H1 (cell line): ENCODE data around the gene KIN. TPM values are rescaled to one million over a fixed set of nuclear protein-coding genes. Genes with fewer than 3 reads are reported as not detected.

Source experiments
- CTCF ChIA-PET: fragments of 300-600 bp; sonication (Branson Sonifier 250); formaldehyde crosslinking; loops from one replicate; lab custom pipeline; 2021; ENCODE audit not compliant: partially characterized antibody; lab: Charles Lee
- POLR2A ChIA-PET: fragments of 300-600 bp; sonication (Branson Sonifier 250); formaldehyde crosslinking; loops from one replicate; lab custom pipeline; 2021; ENCODE audit warnings: inconsistent platforms; ENCODE audit not compliant: partially characterized antibody; lab: Charles Lee
- DNase-seq, 2 experiments: peaks; one replicate each; pipeline versions ENCODE4 v3.0.0 to v3.0.0-alpha.2; 2010 to 2022; ENCODE audit warnings: low spot score in 2 of 2, low read depth in 1 of 2, mixed read lengths in 1 of 2
- FAIRE-seq: peaks from 2 replicates; lab custom pipeline; 2011; peaks lifted over from hg19 to GRCh38; lab: Jason Lieb, UNC
- H2AFZ ChIP-seq: 2 replicates; pipeline ENCODE4 v1.8.1; 2012; ENCODE audit warnings: low read length, inconsistent platforms
- H2AK5ac ChIP-seq: 2 replicates; pipeline ENCODE4 v1.6.1; 2013; ENCODE audit warnings: low read depth, low read length
- H2BK120ac ChIP-seq: replicated peaks from 2 replicates; pipeline ENCODE3; 2013; ENCODE audit warnings: low read depth, low read length, inconsistent platforms
- H2BK12ac ChIP-seq: 2 replicates; pipeline ENCODE4 v1.6.1; 2013; ENCODE audit warnings: low read depth, low read length
- H2BK15ac ChIP-seq: 2 replicates; pipeline ENCODE4 v1.6.1; 2013; ENCODE audit warnings: low read length
- H2BK20ac ChIP-seq: 2 replicates; pipeline ENCODE4 v1.6.1; 2013; ENCODE audit warnings: low read length
- H2BK5ac ChIP-seq: 2 replicates; pipeline ENCODE4 v1.6.1; 2013; ENCODE audit warnings: low read depth, low read length
- H3K14ac ChIP-seq: 2 replicates; pipeline ENCODE4 v1.6.1; 2013; ENCODE audit warnings: inconsistent platforms; ENCODE audit not compliant: insufficient read length
- H3K18ac ChIP-seq: 2 replicates; pipeline ENCODE4 v1.6.1; 2013; ENCODE audit warnings: low read length; ENCODE audit errors: extremely low read depth
- H3K23ac ChIP-seq: 2 replicates; pipeline ENCODE4 v1.6.1; 2013; ENCODE audit warnings: inconsistent platforms; ENCODE audit not compliant: insufficient read length
- H3K23me2 ChIP-seq: 2 replicates; pipeline ENCODE4 v1.6.1; 2013; ENCODE audit warnings: low read depth, low read length
- H3K27ac ChIP-seq: 2 replicates; pipeline ENCODE4 v1.6.1; 2011; ENCODE audit warnings: low read depth, low read length, inconsistent platforms
- H3K27me3 ChIP-seq, 4 experiments: replicated peaks in 1 of 4; 1 replicate in 1 of 4; 2 replicates in 3 of 4; pipeline versions ENCODE4 v1.6.1 to v1.8.1; 2011 to 2013; ENCODE audit warnings: low read length in 3 of 4, mild to moderate bottlenecking in 3 of 4, inconsistent platforms in 2 of 4, mixed read lengths in 2 of 4, moderate library complexity in 1 of 4; ENCODE audit not compliant: control insufficient read depth in 3 of 4, insufficient read depth in 3 of 4; ENCODE audit errors: extremely low read depth in 1 of 4
- H3K36me3 ChIP-seq, 4 experiments: 2 replicates each; pipeline versions ENCODE4 v1.6.1 to v1.8.1; 2011 to 2013; ENCODE audit warnings: mild to moderate bottlenecking in 4 of 4, low read length in 3 of 4, moderate library complexity in 2 of 4, control low read depth in 1 of 4, inconsistent platforms in 1 of 4; ENCODE audit not compliant: insufficient read depth in 4 of 4, control insufficient read depth in 2 of 4
- H3K4ac ChIP-seq: replicated peaks from 2 replicates; pipeline ENCODE3; 2013; ENCODE audit warnings: low read length, low read depth, mixed read lengths, inconsistent platforms; ENCODE audit not compliant: insufficient read length
- H3K4me1 ChIP-seq, 4 experiments: replicated peaks in 1 of 4; 1 replicate in 1 of 4; 2 replicates in 3 of 4; pipeline versions ENCODE4 v1.6.1 to v1.8.1; 2011 to 2013; ENCODE audit warnings: low read length in 3 of 4, inconsistent platforms in 2 of 4, mixed read lengths in 1 of 4; ENCODE audit not compliant: insufficient read depth in 4 of 4, control insufficient read depth in 3 of 4
- H3K4me2 ChIP-seq, 2 experiments: 2 replicates each; pipeline versions ENCODE4 v1.6.1 to v1.8.1; 2011 to 2013; ENCODE audit warnings: low read depth in 2 of 2, low read length in 2 of 2, control low read depth in 1 of 2, inconsistent platforms in 1 of 2, mild to moderate bottlenecking in 1 of 2; ENCODE audit not compliant: insufficient read depth in 1 of 2
- H3K4me3 ChIP-seq, 4 experiments: fragments of 200-600, 300-600 bp in 1 of 4; sonication (generic), shearing (Covaris generic), sonication (Bioruptor Twin) in 1 of 4; 2 replicates each; pipeline versions ENCODE4 v1.5.1 to v1.8.1; 2011 to 2016; ENCODE audit warnings: low read length in 4 of 4, low read depth in 3 of 4, control low read depth in 2 of 4, inconsistent platforms in 2 of 4, mild to moderate bottlenecking in 2 of 4, mixed read lengths in 1 of 4, moderate library complexity in 1 of 4; ENCODE audit not compliant: insufficient read depth in 2 of 4; ENCODE audit errors: extremely low read depth in 1 of 4
- H3K56ac ChIP-seq: replicated peaks from 2 replicates; pipeline ENCODE3; 2013; ENCODE audit warnings: low read depth, mild to moderate bottlenecking, mixed read lengths, low read length, inconsistent platforms; ENCODE audit not compliant: insufficient read length
- H3K79me1 ChIP-seq: 2 replicates; pipeline ENCODE4 v1.6.1; 2013; ENCODE audit warnings: low read depth, low read length, control low read depth
- H3K79me2 ChIP-seq, 2 experiments: 2 replicates each; pipeline versions ENCODE4 v1.6.1 to v1.8.1; 2012 to 2013; ENCODE audit warnings: low read length in 2 of 2, mild to moderate bottlenecking in 2 of 2, inconsistent platforms in 1 of 2; ENCODE audit not compliant: insufficient read depth in 2 of 2, control insufficient read depth in 1 of 2
- H3K9ac ChIP-seq, 4 experiments: replicated peaks in 1 of 4; 1 replicate in 1 of 4; 2 replicates in 3 of 4; pipeline versions ENCODE4 v1.6.1 to v1.8.1; 2011 to 2013; ENCODE audit warnings: low read depth in 3 of 4, low read length in 3 of 4, control low read depth in 2 of 4, mild to moderate bottlenecking in 2 of 4, moderate library complexity in 2 of 4, inconsistent platforms in 1 of 4; ENCODE audit errors: extremely low read depth in 1 of 4
- H3K9me3 ChIP-seq, 2 experiments: 2 replicates each; pipeline versions ENCODE4 v1.6.1 to v1.8.1; 2012 to 2013; ENCODE audit warnings: mild to moderate bottlenecking in 2 of 2, moderate library complexity in 2 of 2, control low read depth in 1 of 2, inconsistent platforms in 1 of 2, low read depth in 1 of 2, low read length in 1 of 2, mixed read lengths in 1 of 2; ENCODE audit not compliant: insufficient read depth in 2 of 2
- H4K20me1 ChIP-seq, 2 experiments: replicated peaks in 1 of 2; 2 replicates each; pipeline versions ENCODE3 to v1.8.1; 2011 to 2013; ENCODE audit warnings: inconsistent platforms in 2 of 2, low read length in 2 of 2, mild to moderate bottlenecking in 1 of 2; ENCODE audit not compliant: insufficient read depth in 2 of 2, control insufficient read depth in 1 of 2
- H4K5ac ChIP-seq: 2 replicates; pipeline ENCODE4 v1.6.1; 2013; ENCODE audit warnings: low read length, low read depth, mixed read lengths, inconsistent platforms; ENCODE audit not compliant: insufficient read length
- H4K8ac ChIP-seq: 2 replicates; pipeline ENCODE4 v1.8.0; 2013; ENCODE audit warnings: mild to moderate bottlenecking, moderate library complexity, low read length, inconsistent platforms; ENCODE audit not compliant: insufficient read depth; ENCODE audit errors: extremely low read depth
- H4K91ac ChIP-seq: replicated peaks from 2 replicates; pipeline ENCODE3; 2013; ENCODE audit warnings: low read length, mixed read lengths, inconsistent platforms; ENCODE audit not compliant: insufficient read length
- BCL11A ChIP-seq, 2 experiments: IDR thresholded peaks; one replicate each; pipeline ENCODE4 v1.6.1; 2011; ENCODE audit warnings: low read depth in 2 of 2, low read length in 2 of 2, mild to moderate bottlenecking in 2 of 2
- BRCA1 ChIP-seq: IDR thresholded peaks from 2 replicates; pipeline ENCODE4 v1.6.1; 2012; ENCODE audit warnings: low read depth, low read length, improper control_type of control experiment
- CEBPB ChIP-seq: IDR thresholded peaks from 2 replicates; pipeline ENCODE4 v1.6.1; 2012; ENCODE audit warnings: low read depth, low read length
- FOSL1 ChIP-seq: IDR thresholded peaks from 2 replicates; pipeline ENCODE4 v1.6.1; 2011; ENCODE audit warnings: mild to moderate bottlenecking, low read depth, low read length, moderate library complexity; ENCODE audit not compliant: insufficient read depth
- GTF2F1 ChIP-seq: IDR thresholded peaks from 2 replicates; pipeline ENCODE4 v1.6.1; 2012; ENCODE audit warnings: low read depth, low read length, improper control_type of control experiment, borderline replicate concordance
- KDM5A ChIP-seq: fragments of 200-600 bp; IDR thresholded peaks from 2 replicates; pipeline ENCODE4 v1.7.1; 2012; ENCODE audit warnings: mild to moderate bottlenecking, low read length, inconsistent platforms, mixed read lengths
- POLR2AphosphoS5 ChIP-seq: IDR thresholded peaks from 2 replicates; pipeline ENCODE4 v1.6.1; 2011; ENCODE audit warnings: low read depth, low read length
- SIN3A ChIP-seq, 2 experiments: IDR thresholded peaks in 1 of 2; conservative IDR thresholded peaks in 1 of 2; 2 replicates each; pipeline ENCODE4 v1.6.1; 2011 to 2012; ENCODE audit warnings: low read length in 2 of 2, improper control_type of control experiment in 1 of 2, low read depth in 1 of 2, mild to moderate bottlenecking in 1 of 2
- SP2 ChIP-seq: IDR thresholded peaks from 2 replicates; pipeline ENCODE4 v1.6.1; 2012; ENCODE audit warnings: mild to moderate bottlenecking, low read length, inconsistent platforms
- SP4 ChIP-seq: IDR thresholded peaks from 2 replicates; pipeline ENCODE4 v1.6.1; 2012; ENCODE audit warnings: low read length, inconsistent platforms
- TCF12 ChIP-seq: IDR thresholded peaks from 2 replicates; pipeline ENCODE4 v1.6.1; 2011; ENCODE audit warnings: low read depth, mild to moderate bottlenecking, low read length
- WGBS, 2 experiments: shearing (Covaris generic) in 1 of 2; methylation state at CpG; one replicate each; pipeline versions ENCODE4 v1.1.6 to v1.1.7; 2013 to 2015; ENCODE audit warnings: low lambda C conversion rate in 2 of 2, mixed read lengths in 2 of 2, inconsistent platforms in 1 of 2, low coverage in 1 of 2, missing lambda C conversion rate in 1 of 2; ENCODE audit not compliant: insufficient replicate concordance in 2 of 2, insufficient coverage in 1 of 2, insufficient read length in 1 of 2; ENCODE audit errors: extremely low coverage in 1 of 2, missing lambda C conversion rate in 1 of 2; 5-methylcytosine and 5-hydroxymethylcytosine counted together
- polyA plus RNA-seq, 7 experiments: library from polyadenylated mRNA; depleted of rRNA in 3 of 7; stranded (reverse) in 5 of 7; unstranded in 2 of 7; fragments of >200 nt in 5 of 7; fragments of 200-250 nt in 2 of 7; gene quantifications; 1 replicate in 5 of 7; 2 replicates in 1 of 7; 4 replicates in 1 of 7; pipeline versions ENCODE4 v1.2.1 to v1.2.3, GENCODE V29; 2011 to 2013; ENCODE audit warnings: missing spikeins in 2 of 7, mixed read lengths in 2 of 7
- total RNA-seq: library from RNA; stranded (reverse); fragmentation: NEBNext Ultra II Directional; extraction: Animal tissue kit (Norgen Biotek cat#: 25700); gene quantifications from 2 replicates; pipeline ENCODE4 v1.2.1, GENCODE V29; 2021
- TF ChIP-seq, protein P1 (sequence below): IDR thresholded peaks from 2 replicates; pipeline ENCODE4 v1.6.1; 2012; ENCODE audit warnings: inconsistent platforms
- TF ChIP-seq, protein P2 (sequence below): IDR thresholded peaks from 2 replicates; pipeline ENCODE4 v1.6.1; 2011; ENCODE audit warnings: low read depth, mild to moderate bottlenecking, low read length; ENCODE audit not compliant: insufficient read depth

Gene KIN
- total and polyA plus RNA-seq, 2 of the 8 experiments (the other 6 are each of a cell fraction or from before 2014, with no cell fraction given), result 3.7 to 16.5 TPM

- H3K27me3 ChIP-seq, result no peaks in the 10 kb centered on the region
- no peak overlapping the region for H3K14ac ChIP-seq
- H4K20me1 ChIP-seq, result no peaks in the 10 kb centered on the region
- WGBS, 2 experiments, result 84% methylated on average over 10 of the region's 10 CpGs; no CpG with 5 or more reads in 1 of the 2 experiments
- H3K4me2 ChIP-seq, result no peak overlapping the region
- no peak overlapping the region for H3K56ac ChIP-seq
- no peak overlapping the region for H4K5ac ChIP-seq
- no peak overlapping the region for H2BK5ac ChIP-seq
- no peak overlapping the region for H2BK20ac ChIP-seq
- no peak overlapping the region for H2BK15ac ChIP-seq
- peaks cover 3% of the 10 kb centered on the region; the same call in 1 of the 2 replicates for H3K23me2 ChIP-seq
- DNase-seq, result no peak
- H3K27ac ChIP-seq, result no peak overlapping the region
- no peaks in the 10 kb centered on the region for H3K79me1 ChIP-seq
- H3K36me3 ChIP-seq, result no peaks in the 10 kb centered on the region
- H3K4ac ChIP-seq, result no peak overlapping the region
- no peak overlapping the region for H2BK120ac ChIP-seq
- no peaks in the 10 kb centered on the region for H3K4me1 ChIP-seq
- no peak overlapping the region for H4K8ac ChIP-seq
- H2AFZ ChIP-seq, result no peak overlapping the region
- H3K9ac ChIP-seq, result no peak overlapping the region
- POLR2A ChIA-PET, result no interaction called here
- no peak overlapping the region for H4K91ac ChIP-seq
- no peak overlapping the region for H2BK12ac ChIP-seq
- FAIRE-seq, result no peak
- no peaks in the 10 kb centered on the region for H3K9me3 ChIP-seq
- H3K4me3 ChIP-seq, result no peak overlapping the region
- H3K23ac ChIP-seq, result no peak overlapping the region
- CTCF ChIA-PET, result interaction anchor here (1.0 to 1.2 kb wide), 2 partner anchors 34 to 98 kb away, joined by 3 read pairs; no protein-coding TSS in a partner anchor
- H3K18ac ChIP-seq, result no peak overlapping the region
- H3K79me2 ChIP-seq, result no peaks in the 10 kb centered on the region
- no peak overlapping the region for H2AK5ac ChIP-seq
- TF ChIP-seq FOSL1 (no peak), KDM5A (no peak), TCF12 (no peak), CEBPB (no peak), SIN3A (conservative IDR thresholded peaks at IDR 0.05 in 1 of 2, IDR thresholded peaks at IDR 0.05 in 1 of 2; ENCODE audit: low read depth in 1 of 2, low read length in 2 of 2) (no peak), SP4 (no peak), POLR2AphosphoS5 (no peak), BRCA1 (no peak), SP2 (no peak), BCL11A (IDR thresholded peaks at IDR 0.05; ENCODE audit: low read depth in 2 of 2, low read length in 2 of 2) (no peak), GTF2F1 (no peak)
- TF ChIP-seq, protein P1, sequence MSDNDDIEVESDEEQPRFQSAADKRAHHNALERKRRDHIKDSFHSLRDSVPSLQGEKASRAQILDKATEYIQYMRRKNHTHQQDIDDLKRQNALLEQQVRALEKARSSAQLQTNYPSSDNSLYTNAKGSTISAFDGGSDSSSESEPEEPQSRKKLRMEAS, result no peak
- TF ChIP-seq, protein P2, sequence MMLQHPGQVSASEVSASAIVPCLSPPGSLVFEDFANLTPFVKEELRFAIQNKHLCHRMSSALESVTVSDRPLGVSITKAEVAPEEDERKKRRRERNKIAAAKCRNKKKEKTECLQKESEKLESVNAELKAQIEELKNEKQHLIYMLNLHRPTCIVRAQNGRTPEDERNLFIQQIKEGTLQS, result no peak
These were observed 67.3 kb downstream of the KIN start for GRCh38 chr10:7720478-7720877.
